AG09309 (cell line): Measurements from ENCODE around the gene TAC1.

Source experiments
- DNase-seq: peaks from one replicate; pipeline ENCODE4 v3.0.0-alpha.2; 2010; ENCODE audit warnings: low read depth
- H3K4me3 ChIP-seq: 2 replicates; pipeline ENCODE4 v1.5.1; 2011; ENCODE audit warnings: mild to moderate bottlenecking, low read depth, low read length, moderate library complexity; ENCODE audit not compliant: control insufficient read depth
- TF ChIP-seq, protein P1 (sequence below): IDR thresholded peaks from 2 replicates; pipeline ENCODE4 v1.5.1; 2011; ENCODE audit warnings: mild to moderate bottlenecking, low read depth, low read length, inconsistent platforms; ENCODE audit not compliant: insufficient read depth, control insufficient read depth; ENCODE audit errors: missing control alignments

The TAC1 gene, protein sequence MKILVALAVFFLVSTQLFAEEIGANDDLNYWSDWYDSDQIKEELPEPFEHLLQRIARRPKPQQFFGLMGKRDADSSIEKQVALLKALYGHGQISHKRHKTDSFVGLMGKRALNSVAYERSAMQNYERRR

DNA sequence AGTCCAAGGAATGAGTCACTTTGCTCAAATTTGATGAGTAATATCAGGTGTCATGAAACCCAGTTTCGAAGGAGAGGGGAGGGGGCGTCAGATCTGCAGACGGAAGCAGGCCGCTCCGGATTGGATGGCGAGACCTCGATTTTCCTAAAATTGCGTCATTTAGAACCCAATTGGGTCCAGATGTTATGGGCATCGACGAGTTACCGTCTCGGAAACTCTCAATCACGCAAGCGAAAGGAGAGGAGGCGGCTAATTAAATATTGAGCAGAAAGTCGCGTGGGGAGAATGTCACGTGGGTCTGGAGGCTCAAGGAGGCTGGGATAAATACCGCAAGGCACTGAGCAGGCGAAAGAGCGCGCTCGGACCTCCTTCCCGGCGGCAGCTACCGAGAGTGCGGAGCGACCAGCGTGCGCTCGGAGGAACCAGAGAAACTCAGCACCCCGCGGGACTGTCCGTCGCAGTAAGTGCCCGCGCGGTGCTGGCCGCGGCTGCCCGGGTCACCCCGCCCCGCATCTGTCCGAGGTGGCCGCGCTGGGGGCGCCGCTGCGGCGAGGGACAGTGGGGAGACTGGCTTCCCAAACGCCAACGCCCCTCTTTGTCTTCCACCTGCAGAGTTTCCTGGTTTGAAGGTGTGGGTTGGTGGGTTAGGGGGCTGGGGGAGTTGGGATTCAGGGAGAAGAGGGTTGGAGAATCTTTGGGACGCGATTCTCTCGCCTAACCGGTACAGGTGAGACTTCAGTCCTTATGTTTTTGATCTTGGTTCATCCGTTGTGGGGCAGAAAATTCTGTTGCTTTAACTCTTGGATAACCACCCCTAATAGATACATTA is at the start of gene TAC1:
TAC1 (plus strand) TSS at position 351 of the 829 bp plus-strand sequence. CDS start 527 bp downstream, outside the sequence.
- H3K4me3 ChIP-seq = peak within 1 kb of the TSS; percentile 8
- DNase-seq = no peak

DNA sequence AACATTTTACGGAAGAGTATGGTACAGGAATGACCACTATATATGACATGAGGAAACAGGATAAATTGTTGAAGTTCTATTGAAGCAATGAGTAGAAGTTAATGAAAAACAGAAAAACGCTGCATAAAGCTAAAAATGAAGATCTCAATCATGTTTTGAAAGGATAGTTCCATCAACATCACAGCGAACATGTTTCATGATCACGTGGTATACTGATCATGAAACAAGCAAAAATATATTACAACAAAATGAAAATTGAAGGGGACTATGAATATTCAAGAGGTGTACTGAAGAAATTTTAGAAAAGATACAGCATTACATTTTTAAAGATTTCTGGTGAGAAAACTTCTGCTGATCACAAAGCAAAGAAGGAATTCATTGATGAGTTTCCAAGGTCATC is 45.9 kb upstream of the TAC1 start:
- TF ChIP-seq, protein P1, sequence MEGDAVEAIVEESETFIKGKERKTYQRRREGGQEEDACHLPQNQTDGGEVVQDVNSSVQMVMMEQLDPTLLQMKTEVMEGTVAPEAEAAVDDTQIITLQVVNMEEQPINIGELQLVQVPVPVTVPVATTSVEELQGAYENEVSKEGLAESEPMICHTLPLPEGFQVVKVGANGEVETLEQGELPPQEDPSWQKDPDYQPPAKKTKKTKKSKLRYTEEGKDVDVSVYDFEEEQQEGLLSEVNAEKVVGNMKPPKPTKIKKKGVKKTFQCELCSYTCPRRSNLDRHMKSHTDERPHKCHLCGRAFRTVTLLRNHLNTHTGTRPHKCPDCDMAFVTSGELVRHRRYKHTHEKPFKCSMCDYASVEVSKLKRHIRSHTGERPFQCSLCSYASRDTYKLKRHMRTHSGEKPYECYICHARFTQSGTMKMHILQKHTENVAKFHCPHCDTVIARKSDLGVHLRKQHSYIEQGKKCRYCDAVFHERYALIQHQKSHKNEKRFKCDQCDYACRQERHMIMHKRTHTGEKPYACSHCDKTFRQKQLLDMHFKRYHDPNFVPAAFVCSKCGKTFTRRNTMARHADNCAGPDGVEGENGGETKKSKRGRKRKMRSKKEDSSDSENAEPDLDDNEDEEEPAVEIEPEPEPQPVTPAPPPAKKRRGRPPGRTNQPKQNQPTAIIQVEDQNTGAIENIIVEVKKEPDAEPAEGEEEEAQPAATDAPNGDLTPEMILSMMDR = no peak
- no peak overlapping the region for H3K4me3 ChIP-seq
- no peak for DNase-seq

More for the DNA sequence above, at the start of gene TAC1:
- TF ChIP-seq, protein P1 = no peak

DNA sequence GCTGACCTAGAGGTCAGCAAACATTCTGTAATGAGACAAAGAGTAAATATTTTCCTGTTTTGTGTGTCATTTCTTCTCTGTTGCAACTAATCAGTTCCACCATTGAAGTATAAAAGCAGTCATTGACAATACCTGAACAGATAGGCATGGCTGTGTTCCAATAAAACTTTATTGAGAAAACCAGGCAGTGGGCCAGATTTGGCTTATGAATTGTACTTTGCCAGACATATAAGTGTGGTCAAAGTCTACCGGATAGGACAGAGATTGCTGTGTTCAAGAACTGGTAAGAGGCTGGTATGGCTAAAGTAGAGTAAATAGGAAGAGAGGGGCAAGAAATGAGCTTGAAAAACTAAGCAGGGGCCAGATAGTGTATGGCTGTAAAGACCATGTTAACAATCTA is 38.3 kb upstream of the TAC1 start:
- DNase-seq = no peak
- TF ChIP-seq, protein P1 = no peak
- no peak overlapping the region for H3K4me3 ChIP-seq

DNA sequence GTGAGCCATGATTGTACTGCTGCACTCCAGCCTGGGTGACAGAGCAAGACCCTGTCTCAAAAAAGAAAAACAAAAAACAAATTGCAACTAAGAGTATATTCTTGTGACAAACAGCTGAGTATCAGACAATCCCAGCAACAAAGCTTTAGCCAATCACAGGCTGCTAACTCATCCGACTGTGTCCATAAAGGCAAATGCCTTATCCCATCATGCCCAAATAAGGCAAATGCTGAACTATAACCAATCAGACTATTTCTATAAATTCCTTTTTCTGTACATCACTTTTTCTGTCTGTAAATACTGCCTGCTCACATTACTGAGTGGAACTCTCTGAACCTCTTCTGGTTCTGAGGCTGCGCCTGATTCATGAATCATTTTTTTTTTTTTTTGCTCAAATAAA is 37.5 kb upstream of the TAC1 start:
- H3K4me3 ChIP-seq = no peak overlapping the region
- TF ChIP-seq, protein P1 = no peak
- DNase-seq = no peak

DNA sequence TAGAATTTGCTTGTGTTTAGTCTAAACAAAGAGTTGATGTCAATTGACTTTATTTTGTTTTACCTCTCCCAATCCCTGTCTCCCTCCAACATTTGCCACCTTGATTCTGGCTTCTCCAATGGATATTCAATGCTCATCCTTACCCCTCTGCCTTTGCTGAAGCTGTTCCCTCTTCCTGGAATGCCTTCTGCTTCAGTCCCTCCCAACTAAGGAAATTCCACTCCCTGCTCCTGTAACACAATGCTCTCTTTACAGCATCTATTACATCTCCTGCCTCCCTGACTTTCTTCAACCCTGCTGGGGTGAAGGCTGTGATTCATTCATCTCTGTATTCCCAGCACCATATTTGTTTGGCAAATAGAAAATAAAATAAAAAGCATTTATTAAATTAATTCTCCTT is 34.5 kb upstream of the TAC1 start:
- DNase-seq = no peak
- H3K4me3 ChIP-seq = no peak overlapping the region
- TF ChIP-seq, protein P1 = no peak

DNA sequence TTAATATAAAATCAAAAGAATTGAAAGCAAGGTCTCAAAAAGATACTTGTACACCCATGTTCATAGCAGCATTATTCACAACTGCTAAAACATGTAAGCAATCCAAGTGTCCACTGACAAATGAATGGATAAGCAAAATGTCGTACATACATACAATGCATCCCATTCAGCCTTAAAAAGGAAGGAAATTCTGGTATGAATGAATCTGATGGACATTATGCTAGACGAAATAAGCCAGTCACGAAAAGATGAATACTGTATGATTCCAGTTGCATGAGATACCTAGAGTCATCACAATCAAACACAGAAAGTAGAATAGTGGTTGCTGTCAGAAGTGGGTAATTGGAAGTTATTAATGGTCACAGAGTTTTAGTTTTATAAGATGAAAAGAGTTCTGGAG is 9.5 kb upstream of the TAC1 start:
- no peak overlapping the region for H3K4me3 ChIP-seq
- TF ChIP-seq, protein P1 = no peak
- no peak for DNase-seq
